ENCODE measurements around the gene CEMIP. TPM values are rescaled to one million over a fixed set of nuclear protein-coding genes. Genes with fewer than 3 reads are reported as not detected.

The CEMIP gene
- total RNA-seq, 1 experiment from 2014 or later = 0.07 TPM

GRCh38 chr15:80976851-80977250 lies 197.7 kb downstream of the CEMIP start:
- Histone ChIP-seq H3K27me3 (replicated peaks; ENCODE audit: control insufficient read depth, insufficient read depth, low read length) (no peaks in the 10 kb centered on the region), H3K4me1 (no peaks in the 10 kb centered on the region), H3K36me3 (ENCODE audit: control insufficient read depth, insufficient read depth, low read length) (peaks cover 1% of the 10 kb centered on the region; the same call in 1 of the 2 replicates), H3K4me3 (ENCODE audit: low read depth, low read length) (no peak overlapping the region), H3K9me3 (no peaks in the 10 kb centered on the region)
- no peak for DNase-seq
- H3K4me1 Mint-ChIP-seq (ENCODE audit: low read depth, unreplicated experiment) = peaks cover 6% of the 10 kb centered on the region
- H3K9me3 Mint-ChIP-seq (ENCODE audit: unreplicated experiment) = no peaks in the 10 kb centered on the region
- H3K36me3 Mint-ChIP-seq (ENCODE audit: insufficient read depth, unreplicated experiment) = peaks cover 37% of the 10 kb centered on the region
- no peaks in the 10 kb centered on the region for H3K27me3 Mint-ChIP-seq (ENCODE audit: insufficient read depth, unreplicated experiment)
- ChIA-PET POLR2A (no interaction called here), CTCF (no interaction called here)
- H3K27ac Mint-ChIP-seq (ENCODE audit: unreplicated experiment) = no peak overlapping the region
- no TSS peak for BruUV-seq (replicated peaks)
- H3K4me3 Mint-ChIP-seq (ENCODE audit: unreplicated experiment) = no peak overlapping the region
- intact Hi-C loops (cut with micrococcal nuclease; ENCODE audit: unreplicated experiment) = loop anchor here (10.0 kb wide), 1 partner anchor 288 kb away; no protein-coding TSS in a partner anchor
- no peak for TF ChIP-seq CTCF (IDR thresholded peaks at IDR 0.05; ENCODE audit: insufficient read depth in 1 of 2, low read depth in 1 of 2, low read length in 1 of 2, severe bottlenecking in 1 of 2, unreplicated experiment in 1 of 2)

- H3K4me3 ChIP-seq (ENCODE audit: low read depth, low read length) = no peak overlapping the region
- Mint-ChIP-seq H3K36me3 (ENCODE audit: insufficient read depth, unreplicated experiment) (peaks cover 43% of the 10 kb centered on the region), H3K27me3 (ENCODE audit: insufficient read depth, unreplicated experiment) (no peaks in the 10 kb centered on the region), H3K4me1 (ENCODE audit: low read depth, unreplicated experiment) (peaks cover 6% of the 10 kb centered on the region), H3K9me3 (ENCODE audit: unreplicated experiment) (no peaks in the 10 kb centered on the region), H3K4me3 (ENCODE audit: unreplicated experiment) (no peak overlapping the region), H3K27ac (ENCODE audit: unreplicated experiment) (no peak overlapping the region)
- peak in 1 of 2 experiments; percentile 26 for TF ChIP-seq CTCF (IDR thresholded peaks at IDR 0.05; ENCODE audit: insufficient read depth in 1 of 2, low read depth in 1 of 2, low read length in 1 of 2, severe bottlenecking in 1 of 2, unreplicated experiment in 1 of 2)
- peaks cover 1% of the 10 kb centered on the region; the same call in 1 of the 2 replicates for H3K36me3 ChIP-seq (ENCODE audit: control insufficient read depth, insufficient read depth, low read length)
- intact Hi-C loops (cut with micrococcal nuclease; ENCODE audit: unreplicated experiment) = loop anchor here (10.0 kb wide), 1 partner anchor 287 kb away; no protein-coding TSS in a partner anchor
- peak in 1 of 2 experiments; percentile 49 for DNase-seq
- POLR2A ChIA-PET = interaction anchor here (0.6 kb wide), 1 partner anchor 150 kb away, joined by 3 read pairs; no protein-coding TSS in a partner anchor
- no peaks in the 10 kb centered on the region for H3K9me3 ChIP-seq
- no peaks in the 10 kb centered on the region for H3K4me1 ChIP-seq
- CTCF ChIA-PET = interaction anchor here (1.0 kb wide), 1 partner anchor 288 kb away, joined by 4 read pairs; no protein-coding TSS in a partner anchor
- no TSS peak for BruUV-seq (replicated peaks)
- H3K27me3 ChIP-seq (replicated peaks; ENCODE audit: control insufficient read depth, insufficient read depth, low read length) = no peaks in the 10 kb centered on the region
Observed at GRCh38 chr15:80977627-80978036, 198.5 kb downstream of the CEMIP start.

- no peaks in the 10 kb centered on the region for H3K27me3 ChIP-seq (replicated peaks; ENCODE audit: control insufficient read depth, insufficient read depth, low read length)
- H3K4me1 ChIP-seq = no peaks in the 10 kb centered on the region
- peaks cover 43% of the 10 kb centered on the region for H3K36me3 Mint-ChIP-seq (ENCODE audit: insufficient read depth, unreplicated experiment)
- peaks cover 1% of the 10 kb centered on the region; the same call in 1 of the 2 replicates for H3K36me3 ChIP-seq (ENCODE audit: control insufficient read depth, insufficient read depth, low read length)
- no peak overlapping the region for H3K4me3 ChIP-seq (ENCODE audit: low read depth, low read length)
- intact Hi-C loops (cut with micrococcal nuclease; ENCODE audit: unreplicated experiment) = loop anchor here (10.0 kb wide), 1 partner anchor 286 kb away; no protein-coding TSS in a partner anchor
- POLR2A ChIA-PET = no interaction called here
- CTCF ChIA-PET = no interaction called here
- H3K27me3 Mint-ChIP-seq (ENCODE audit: insufficient read depth, unreplicated experiment) = no peaks in the 10 kb centered on the region
- H3K9me3 Mint-ChIP-seq (ENCODE audit: unreplicated experiment) = no peaks in the 10 kb centered on the region
- no peak for TF ChIP-seq CTCF (IDR thresholded peaks at IDR 0.05; ENCODE audit: insufficient read depth in 1 of 2, low read depth in 1 of 2, low read length in 1 of 2, severe bottlenecking in 1 of 2, unreplicated experiment in 1 of 2)
- no peaks in the 10 kb centered on the region for H3K9me3 ChIP-seq
- H3K27ac Mint-ChIP-seq (ENCODE audit: unreplicated experiment) = peak overlapping the region; percentile 82
- BruUV-seq (replicated peaks) = TSS peak; percentile 64
- H3K4me1 Mint-ChIP-seq (ENCODE audit: low read depth, unreplicated experiment) = peaks cover 6% of the 10 kb centered on the region
- DNase-seq = no peak
- no peak overlapping the region for H3K4me3 Mint-ChIP-seq (ENCODE audit: unreplicated experiment)
Observed at GRCh38 chr15:80978685-80979329, 199.6 kb downstream of the CEMIP start.
